ENCODE measurements around the gene SAGE1. TPM values are rescaled to one million over a fixed set of nuclear protein-coding genes. Genes with fewer than 3 reads are reported as not detected.

The SAGE1 gene, protein sequence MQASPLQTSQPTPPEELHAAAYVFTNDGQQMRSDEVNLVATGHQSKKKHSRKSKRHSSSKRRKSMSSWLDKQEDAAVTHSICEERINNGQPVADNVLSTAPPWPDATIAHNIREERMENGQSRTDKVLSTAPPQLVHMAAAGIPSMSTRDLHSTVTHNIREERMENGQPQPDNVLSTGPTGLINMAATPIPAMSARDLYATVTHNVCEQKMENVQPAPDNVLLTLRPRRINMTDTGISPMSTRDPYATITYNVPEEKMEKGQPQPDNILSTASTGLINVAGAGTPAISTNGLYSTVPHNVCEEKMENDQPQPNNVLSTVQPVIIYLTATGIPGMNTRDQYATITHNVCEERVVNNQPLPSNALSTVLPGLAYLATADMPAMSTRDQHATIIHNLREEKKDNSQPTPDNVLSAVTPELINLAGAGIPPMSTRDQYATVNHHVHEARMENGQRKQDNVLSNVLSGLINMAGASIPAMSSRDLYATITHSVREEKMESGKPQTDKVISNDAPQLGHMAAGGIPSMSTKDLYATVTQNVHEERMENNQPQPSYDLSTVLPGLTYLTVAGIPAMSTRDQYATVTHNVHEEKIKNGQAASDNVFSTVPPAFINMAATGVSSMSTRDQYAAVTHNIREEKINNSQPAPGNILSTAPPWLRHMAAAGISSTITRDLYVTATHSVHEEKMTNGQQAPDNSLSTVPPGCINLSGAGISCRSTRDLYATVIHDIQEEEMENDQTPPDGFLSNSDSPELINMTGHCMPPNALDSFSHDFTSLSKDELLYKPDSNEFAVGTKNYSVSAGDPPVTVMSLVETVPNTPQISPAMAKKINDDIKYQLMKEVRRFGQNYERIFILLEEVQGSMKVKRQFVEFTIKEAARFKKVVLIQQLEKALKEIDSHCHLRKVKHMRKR
- not detected in 2 replicates for total RNA-seq

DNA sequence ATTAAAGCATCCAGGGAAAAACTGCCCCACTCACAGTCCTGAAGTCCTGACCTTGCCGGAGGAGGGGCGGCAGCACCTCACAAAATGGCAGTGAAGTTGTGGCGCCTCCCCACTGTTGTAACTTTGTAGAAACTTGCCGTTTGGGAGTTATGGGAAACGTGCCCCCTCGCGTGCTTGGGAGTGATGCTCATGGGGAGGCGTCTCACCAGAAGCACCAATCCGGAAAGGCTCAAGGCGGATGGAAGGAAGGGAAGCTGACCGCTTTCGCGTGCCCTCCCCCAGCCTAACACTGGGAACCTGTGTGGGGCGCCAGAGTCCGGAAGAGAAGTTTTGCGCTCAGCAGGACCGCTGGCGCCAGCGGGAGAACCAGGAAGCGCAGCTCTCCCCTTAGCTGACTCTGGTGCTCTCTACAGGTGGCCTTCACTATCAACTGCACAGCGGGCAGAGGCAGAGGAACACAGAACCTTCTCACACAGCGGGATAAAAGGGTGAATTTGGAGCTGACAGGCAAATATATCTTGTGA is at the start of gene SAGE1, which contains the start of gene CT45A10:
Gene SAGE1, plus strand, starts transcription at position 423 of the 524 bp plus-strand sequence. CDS start 2,527 bp downstream, outside the sequence.
Gene CT45A10, minus strand, starts transcription at position 151 of the 524 bp plus-strand sequence. CDS start 8,100 bp downstream, outside the sequence.

DNA sequence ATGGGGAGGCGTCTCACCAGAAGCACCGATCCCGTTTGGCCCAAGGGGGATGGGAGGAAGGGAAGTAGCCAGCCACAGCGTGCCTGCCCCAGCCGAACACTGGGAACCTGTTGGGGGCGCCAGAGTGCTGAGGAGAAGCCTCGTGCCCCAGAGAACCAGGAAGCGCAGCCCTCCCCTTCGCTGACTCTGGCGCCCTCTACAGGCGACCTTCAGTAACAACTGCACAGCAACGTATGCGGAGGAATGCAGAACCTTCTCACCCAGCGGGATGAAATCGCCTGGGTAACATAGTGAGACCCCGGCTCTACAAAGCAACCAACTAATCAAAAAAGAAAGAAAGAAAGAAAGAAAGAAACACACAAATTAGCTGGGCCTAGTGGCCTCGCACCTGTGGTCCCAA is 39.1 kb upstream of the SAGE1 start, which contains the start of gene CT45A8:
Gene CT45A8, minus strand, starts transcription at position 101 of the 400 bp plus-strand sequence. CDS start 3,755 bp downstream, outside the sequence.

DNA sequence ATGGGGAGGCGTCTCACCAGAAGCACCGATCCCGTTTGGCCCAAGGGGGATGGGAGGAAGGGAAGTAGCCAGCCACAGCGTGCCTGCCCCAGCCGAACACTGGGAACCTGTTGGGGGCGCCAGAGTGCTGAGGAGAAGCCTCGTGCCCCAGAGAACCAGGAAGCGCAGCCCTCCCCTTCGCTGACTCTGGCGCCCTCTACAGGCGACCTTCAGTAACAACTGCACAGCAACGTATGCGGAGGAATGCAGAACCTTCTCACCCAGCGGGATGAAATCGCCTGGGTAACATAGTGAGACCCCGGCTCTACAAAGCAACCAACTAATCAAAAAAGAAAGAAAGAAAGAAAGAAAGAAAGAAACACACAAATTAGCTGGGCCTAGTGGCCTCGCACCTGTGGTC is 21.8 kb upstream of the SAGE1 start, which contains the start of gene CT45A9:
Gene CT45A9, minus strand, starts transcription at position 101 of the 400 bp plus-strand sequence. CDS start 3,751 bp downstream, outside the sequence.

Other genes with a start within 250 kb of the SAGE1 start
- gene CT45A1, start 180.1 kb upstream of the SAGE1 start, total RNA-seq = not detected in 2 replicates
- gene CT45A3, start 125.5 kb upstream of the SAGE1 start, total RNA-seq = not detected in 2 replicates
- gene CT45A5, start 108.2 kb upstream of the SAGE1 start, total RNA-seq = not detected in 2 replicates
- gene CT45A6, start 90.9 kb upstream of the SAGE1 start, total RNA-seq = not detected in 2 replicates
- not detected in 2 replicates for gene CT45A2, start 73.7 kb upstream of the SAGE1 start, total RNA-seq
- not detected in 2 replicates for gene CT45A7, start 56.4 kb upstream of the SAGE1 start, total RNA-seq
- not detected in 2 replicates for gene CT45A8, start 39.2 kb upstream of the SAGE1 start, total RNA-seq
- not detected in 2 replicates for gene CT45A9, start 21.9 kb upstream of the SAGE1 start, total RNA-seq
- gene CT45A10, start 272 bp upstream of the SAGE1 start, total RNA-seq = not detected in 2 replicates
- 13.7 and 19.3 TPM in 2 replicates for gene MMGT1, start 80.3 kb downstream of the SAGE1 start, total RNA-seq
- gene SLC9A6, start 91.7 kb downstream of the SAGE1 start, total RNA-seq = 21.7 and 29.0 TPM in 2 replicates